GM21737 (cell line): ENCODE results near the gene SOWAHC.

ENCODE experiments used
- ATAC-seq: cut with Tn5 transposase; IDR thresholded peaks from one replicate; pipeline ENCODE4 v1.9.1; 2021; ENCODE audit warnings: mild to moderate bottlenecking, moderate library complexity; ENCODE audit not compliant: unreplicated experiment

The SOWAHC gene

DNA sequence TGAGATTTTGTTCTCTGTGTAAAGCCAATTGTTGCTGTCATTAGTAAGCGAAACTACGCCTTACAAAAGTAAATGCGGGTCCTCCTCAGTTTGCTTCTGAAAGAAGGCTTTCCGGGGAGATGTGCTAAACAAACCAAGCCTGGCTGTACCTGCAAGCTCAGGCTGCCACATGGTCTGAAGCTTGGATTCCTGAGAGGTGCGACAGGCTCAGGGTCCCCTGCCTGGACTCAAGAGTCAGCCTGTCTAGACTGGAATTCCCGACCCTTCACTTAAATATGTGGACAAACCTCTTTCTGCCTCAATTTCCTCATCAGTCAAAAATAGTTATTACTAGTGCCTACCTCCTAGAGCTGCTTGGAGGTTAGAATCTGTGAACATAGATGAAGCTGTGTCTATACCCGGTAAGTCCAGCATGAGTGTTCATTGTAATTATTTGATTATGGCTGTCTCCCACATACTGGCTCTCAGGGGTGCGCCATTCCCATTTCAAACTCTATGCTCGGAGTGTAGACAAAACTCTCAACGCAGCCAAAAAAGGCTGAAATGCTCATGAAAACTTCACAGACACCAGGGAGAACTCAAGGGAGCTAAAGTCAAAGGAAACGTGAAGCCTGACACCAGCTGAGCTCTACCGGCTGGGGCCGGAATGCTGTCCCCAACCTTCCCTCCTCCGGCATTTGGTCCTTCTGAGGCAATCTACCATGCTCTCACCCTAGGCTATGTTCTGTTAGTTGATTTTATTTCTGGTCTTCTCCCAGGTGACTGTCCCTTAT is 31.4 kb downstream of the SOWAHC start:
- ATAC-seq, result no peak

DNA sequence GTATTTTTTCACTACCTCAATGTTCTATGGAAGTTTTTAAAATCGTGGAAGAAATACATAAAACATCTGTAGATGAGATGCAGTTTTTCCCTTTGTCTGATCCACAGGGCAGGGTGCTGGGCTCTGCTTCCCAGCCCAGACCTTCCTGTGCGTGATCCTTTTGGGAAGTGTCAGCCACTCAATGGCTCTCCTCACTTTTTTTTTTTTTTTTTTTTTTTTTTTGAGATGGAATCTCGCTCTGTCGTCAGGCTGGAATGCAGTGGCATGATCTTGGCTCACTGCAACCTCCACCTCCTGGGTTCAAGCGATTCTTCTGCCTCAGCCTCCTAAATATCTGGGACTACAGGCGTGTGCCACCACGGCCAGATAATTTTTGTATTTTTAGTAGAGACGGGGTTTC is 32.8 kb downstream of the SOWAHC start:
- no peak for ATAC-seq

DNA sequence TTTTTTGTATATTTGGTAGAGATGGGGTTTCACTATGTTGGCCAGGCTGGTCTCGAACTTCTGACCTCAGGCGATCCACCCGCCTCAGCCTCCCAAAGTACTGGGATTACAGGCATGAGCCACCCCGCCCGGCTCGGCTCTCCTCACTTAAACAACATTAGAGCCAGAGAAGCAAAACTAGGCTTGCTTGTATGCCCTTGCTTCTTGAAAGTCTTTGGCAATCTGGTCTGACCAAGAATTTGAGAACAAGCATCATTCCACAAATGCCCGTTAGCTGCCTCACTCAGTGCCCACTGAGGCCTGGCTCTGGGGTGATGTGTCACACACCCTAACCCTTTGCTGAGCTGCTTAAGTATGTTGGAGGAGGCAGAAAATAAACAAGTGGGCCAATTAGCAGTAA is 33.5 kb downstream of the SOWAHC start:
- no peak for ATAC-seq

DNA sequence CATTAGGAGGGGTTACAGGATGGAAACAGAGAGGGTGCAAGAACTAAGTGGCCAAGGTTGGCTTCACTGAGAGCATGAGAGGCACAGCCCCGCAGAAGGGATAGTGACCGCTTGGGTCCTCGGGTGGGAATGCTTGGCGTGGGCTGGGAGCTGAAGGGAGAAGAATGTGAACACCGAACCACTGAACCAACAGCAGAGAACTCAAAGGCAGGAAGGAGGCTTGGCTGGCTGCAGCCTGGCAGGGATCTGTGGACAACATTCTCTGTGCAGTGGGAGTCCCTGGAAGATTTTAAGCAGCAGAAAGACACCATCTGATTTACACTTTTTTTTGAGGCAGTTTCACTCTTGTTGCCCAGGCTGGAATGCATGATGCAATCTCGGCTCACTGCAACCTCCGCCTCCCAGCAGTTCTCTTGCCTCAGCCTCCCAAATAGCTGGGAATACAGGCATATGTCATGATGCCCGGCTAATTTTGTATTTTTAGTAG is 33.9 kb downstream of the SOWAHC start:
- ATAC-seq, result no peak

DNA sequence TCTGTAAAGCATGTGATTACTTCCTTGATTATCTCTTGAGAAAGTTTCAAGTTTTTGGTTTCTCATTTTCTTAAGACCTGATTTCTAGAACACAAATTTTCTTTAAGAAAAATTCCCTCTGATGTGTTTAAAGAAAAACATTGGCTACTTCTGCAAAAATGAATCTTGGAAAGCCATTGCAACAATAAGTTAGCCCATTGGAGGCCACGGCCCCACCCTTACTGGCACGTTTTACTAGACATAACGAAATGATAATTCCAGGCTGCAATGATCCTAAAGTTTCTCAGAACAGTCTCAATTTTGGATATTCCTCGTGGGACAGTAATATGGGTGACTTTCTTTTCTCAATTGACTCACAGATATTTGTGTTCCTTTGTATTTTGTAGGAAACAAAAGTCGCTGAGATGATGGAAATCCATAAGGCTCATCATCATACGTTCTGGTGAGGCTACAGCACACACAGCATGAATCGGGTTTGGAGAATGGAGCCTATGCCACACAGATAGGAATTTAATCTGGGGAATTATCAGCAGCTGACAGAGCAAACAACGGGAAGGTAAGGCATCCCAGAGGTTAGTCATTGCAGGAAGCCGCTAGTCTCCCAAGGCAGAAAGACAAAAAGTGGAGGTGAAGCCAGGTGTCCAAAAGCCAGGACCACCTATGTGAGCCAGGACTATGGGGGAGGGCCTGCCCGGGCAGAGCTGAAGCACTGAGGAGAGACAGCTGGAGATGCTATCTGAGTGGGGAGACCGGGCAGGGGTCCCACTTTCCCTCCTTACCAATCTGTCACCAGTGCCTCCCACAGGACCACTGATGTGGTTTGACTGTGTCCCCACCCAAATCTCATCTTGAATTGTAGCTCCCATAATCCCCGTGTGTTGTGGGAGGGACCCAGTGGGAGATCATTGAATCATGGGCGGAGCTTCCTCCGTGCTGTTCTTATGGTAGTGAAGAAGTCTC is 35.9 kb downstream of the SOWAHC start:
- no peak for ATAC-seq

DNA sequence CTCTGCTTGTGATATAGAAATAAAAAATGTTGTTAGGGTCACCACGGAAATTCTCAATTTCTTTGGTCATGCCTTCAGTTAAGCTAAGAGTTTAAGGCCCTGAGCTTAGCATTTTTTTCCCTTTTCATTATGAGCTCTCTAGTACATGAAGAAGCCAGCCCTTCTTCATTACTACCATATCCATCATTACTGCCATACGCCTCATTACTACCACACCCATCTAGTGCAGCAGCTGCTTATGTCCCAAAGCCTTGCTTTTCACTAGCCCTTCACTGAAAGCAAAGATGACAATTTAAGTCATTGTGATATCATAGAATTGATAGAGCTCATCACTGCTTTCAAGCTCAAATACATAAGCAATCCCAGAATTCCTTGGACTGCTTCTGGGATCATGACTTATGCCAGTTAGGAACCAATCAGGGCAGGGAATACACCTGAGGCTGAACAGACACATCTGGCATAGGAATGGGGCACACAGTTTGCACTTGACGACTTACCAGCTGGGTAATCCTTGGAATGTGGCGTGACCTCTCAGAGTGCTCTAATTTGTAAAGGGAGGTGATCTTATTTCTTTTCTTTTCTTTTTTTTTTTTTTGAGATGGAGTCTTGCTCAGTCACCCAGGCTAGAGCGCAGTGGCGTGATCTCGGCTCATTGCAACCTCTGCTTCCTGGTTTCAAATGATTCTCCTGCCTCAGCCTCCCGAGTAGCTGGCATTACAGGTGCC is 40.3 kb downstream of the SOWAHC start:
- no peak for ATAC-seq

DNA sequence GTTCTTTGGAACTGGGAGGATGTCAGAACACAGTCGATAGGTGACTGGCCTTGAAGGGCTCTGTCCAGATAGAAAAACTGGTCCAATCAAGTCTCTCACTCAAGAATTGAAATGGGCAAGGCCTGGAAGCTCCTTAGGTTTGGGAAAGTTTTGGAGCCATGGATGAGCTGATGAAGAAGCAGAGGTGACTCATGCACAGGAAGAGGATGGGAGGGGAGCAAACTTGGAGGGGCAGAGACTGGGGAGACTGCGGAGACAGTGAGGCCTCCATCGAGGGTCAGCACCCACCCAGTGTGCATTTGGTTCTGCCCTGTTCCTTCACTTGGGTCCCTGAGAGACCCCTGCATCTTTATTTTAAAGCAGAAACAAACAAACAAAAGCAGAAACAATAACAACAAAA is 41.1 kb downstream of the SOWAHC start:
- no peak for ATAC-seq

DNA sequence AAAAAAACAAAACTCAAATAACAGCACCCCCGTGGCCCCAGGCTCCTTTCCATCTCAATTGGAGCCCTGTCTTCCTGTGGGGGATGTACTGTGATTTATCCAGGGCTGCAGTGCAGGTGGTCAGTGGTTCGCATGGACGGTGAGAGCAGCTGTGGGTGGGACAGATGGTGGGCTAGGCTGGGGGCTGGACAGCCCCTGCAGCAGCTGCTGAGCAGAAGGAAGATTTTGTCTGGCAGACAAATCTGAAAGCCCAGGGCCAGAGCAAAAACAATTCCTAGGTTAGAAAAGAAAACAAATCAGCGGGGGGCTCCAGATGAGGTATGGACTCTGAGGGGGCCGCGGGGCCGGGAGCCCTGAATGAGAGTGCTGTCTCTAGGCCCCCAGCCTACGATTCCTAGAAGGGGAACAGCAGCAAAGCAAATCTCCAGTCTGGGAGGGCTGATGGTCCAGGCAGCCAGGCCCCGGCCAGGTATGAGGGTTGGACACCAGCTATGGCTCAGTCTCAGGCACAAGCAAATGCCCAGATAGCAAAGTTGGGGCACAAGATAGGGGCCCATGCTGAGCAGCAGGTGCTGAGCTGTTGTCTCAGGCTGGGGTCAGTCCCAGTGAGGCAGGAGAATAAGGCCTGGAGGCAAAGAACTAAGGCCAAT is 45.4 kb downstream of the SOWAHC start:
- ATAC-seq, result no peak

DNA sequence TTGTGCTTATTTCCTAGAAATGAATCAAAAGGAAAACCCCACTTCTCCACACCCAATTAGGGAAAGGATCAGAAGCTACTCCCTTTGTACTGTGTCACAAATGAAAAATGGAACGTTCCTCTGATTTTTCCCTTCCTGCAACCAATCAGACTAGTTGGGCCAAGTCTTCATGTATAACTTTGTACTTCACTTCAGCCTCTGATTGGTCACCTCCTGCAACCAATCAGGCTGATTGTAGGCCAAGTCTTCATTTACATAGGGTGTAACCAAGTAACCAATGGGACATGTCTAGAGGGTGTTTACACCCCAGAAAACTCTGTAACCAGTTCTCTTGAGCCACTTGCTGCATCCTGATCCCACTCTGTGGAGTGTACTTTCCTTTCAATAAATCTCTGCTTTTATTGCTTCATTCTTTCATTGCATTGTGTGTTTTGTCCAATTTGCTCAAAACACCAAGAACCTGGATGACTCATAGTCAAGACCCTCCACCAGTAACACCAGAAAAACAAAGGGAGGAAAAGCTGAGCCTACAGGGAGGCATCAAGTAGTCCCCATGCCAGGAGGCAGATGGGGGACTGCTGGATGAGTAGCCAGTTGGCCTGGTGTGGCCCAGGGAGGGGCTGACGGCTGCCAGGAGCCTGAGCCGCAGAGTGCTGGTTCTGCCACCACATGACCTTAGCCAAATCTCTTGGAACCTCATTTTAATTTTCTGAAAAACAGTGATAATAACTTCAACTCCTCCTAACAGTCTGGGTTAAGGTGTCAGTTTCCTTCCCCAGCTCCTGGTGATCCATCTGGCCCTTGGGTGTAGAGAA is 46.1 kb downstream of the SOWAHC start:
- no peak for ATAC-seq

DNA sequence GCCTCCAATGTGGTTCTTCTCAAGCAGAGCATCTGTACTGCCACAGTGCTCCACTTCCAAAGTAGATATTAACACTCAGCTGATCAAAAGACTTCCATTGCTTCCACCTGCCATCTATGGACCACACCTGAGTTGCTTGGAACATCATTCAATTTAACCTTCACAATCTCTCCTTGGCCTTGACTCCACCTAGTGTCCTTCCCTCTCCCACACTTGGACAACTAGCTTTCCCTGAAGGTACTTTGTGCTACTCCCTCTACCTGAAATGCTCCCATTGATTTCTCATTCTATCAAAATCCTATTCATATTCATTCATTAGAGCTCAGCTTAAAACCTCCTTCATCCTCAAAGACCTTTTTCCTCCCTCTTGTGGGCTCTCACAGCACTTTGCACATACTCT is 48.7 kb downstream of the SOWAHC start:
- ATAC-seq, result no peak

DNA sequence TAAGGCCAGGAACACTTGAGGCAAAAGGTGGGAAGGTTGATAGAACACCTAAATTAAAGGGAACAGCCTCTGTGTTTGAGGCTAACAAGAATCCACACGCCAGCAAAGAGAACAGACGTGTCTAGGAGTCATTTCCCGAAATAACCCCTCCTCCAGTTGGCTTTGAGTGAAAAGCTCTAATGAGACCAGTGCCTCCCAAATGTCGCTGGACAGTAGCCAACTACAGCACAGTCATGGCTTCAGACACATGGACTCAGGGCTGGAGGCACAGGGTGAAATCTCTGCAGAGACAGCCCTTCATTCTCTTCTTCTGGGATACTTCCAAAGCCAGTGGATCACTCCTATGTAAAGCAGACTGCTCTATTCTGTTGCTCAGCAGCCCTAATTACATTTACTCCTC is 49.6 kb downstream of the SOWAHC start:
- ATAC-seq, result no peak

DNA sequence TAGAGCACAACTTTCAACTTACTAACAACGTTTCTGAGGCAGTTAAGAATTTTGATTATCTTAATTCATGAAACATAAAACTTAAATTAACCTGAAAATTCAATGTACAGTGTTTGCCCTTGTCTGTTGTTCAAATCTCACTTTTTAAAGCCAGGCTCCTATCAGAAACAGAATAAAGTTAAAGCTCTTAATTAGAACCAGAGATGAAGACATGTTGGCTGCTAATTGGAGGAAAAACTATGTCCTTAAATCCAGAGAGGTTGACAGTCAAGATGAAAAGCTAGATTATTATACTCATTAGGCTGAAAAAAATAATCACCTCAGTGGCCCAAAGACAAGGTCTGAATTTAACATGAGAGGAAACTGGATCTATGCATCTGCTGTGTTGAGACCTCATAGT is 52.3 kb downstream of the SOWAHC start:
- ATAC-seq, result no peak
